B cell (primary cell): Measurements from ENCODE around the gene TLL2.

Experiments used
- EZH2 ChIP-seq: IDR thresholded peaks from 2 replicates; pipeline ENCODE4 v1.6.1; 2012; ENCODE audit warnings: borderline replicate concordance, low read depth, mild to moderate bottlenecking, moderate library complexity, low read length; ENCODE audit not compliant: insufficient read depth, poor library complexity, severe bottlenecking
- TF ChIP-seq, protein P1 (sequence below): fragments of 200-600 bp; IDR thresholded peaks from one replicate; pipeline ENCODE4 v1.8.0; 2022; ENCODE audit warnings: antibody characterized with exemption, mild to moderate bottlenecking

DNA sequence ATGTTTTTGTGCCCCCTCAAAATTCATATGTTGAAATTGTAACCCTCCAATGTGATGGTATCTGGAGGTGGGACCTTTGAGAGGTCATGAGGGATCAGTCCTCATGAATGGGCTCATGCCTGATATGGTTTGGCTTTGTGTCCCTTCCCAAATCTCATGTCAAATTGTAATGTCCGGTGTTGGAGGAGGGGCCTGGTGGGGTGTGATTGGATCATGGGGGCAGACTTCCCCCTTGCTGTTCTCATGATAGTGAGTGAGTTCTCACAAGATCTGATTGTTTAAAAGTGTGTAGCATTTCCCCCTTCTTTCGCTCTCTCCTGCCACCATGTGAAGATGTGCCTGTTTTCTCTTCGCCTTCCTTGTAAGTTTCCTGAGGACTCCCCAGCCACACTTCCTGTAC, 53.4 kb downstream of the TLL2 start:
- no peak for TF ChIP-seq EZH2
- TF ChIP-seq, protein P1, sequence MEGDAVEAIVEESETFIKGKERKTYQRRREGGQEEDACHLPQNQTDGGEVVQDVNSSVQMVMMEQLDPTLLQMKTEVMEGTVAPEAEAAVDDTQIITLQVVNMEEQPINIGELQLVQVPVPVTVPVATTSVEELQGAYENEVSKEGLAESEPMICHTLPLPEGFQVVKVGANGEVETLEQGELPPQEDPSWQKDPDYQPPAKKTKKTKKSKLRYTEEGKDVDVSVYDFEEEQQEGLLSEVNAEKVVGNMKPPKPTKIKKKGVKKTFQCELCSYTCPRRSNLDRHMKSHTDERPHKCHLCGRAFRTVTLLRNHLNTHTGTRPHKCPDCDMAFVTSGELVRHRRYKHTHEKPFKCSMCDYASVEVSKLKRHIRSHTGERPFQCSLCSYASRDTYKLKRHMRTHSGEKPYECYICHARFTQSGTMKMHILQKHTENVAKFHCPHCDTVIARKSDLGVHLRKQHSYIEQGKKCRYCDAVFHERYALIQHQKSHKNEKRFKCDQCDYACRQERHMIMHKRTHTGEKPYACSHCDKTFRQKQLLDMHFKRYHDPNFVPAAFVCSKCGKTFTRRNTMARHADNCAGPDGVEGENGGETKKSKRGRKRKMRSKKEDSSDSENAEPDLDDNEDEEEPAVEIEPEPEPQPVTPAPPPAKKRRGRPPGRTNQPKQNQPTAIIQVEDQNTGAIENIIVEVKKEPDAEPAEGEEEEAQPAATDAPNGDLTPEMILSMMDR, result no peak
